Naive B cell (primary cell): ENCODE data around the gene SLC39A12. TPM values are rescaled to one million over a fixed set of nuclear protein-coding genes. Genes with fewer than 3 reads are reported as not detected.

Experiments
- ATAC-seq, 2 donors: fragments of 150-1000 bp; cut with Tn5 transposase; 2 replicates each; pipeline ENCODE4 v1.10.0; 2021; ENCODE audit warnings: low read depth in 2 of 2, mild to moderate bottlenecking in 2 of 2, moderate library complexity in 2 of 2
- DNase-seq: peaks from one replicate; pipeline ENCODE4 v3.0.0; 2022
- H3K27ac Mint-ChIP-seq, 6 donors: one replicate each; pipeline ENCODE4 v1.8.0; 2020 to 2022; ENCODE audit warnings: mild to moderate bottlenecking in 6 of 6, mixed read lengths in 6 of 6, moderate library complexity in 5 of 6, inconsistent platforms in 2 of 6
- H3K27me3 Mint-ChIP-seq, 3 donors: one replicate each; pipeline ENCODE4 v1.8.0; 2021 to 2022; ENCODE audit warnings: mixed read lengths in 3 of 3, mild to moderate bottlenecking in 1 of 3
- H3K36me3 Mint-ChIP-seq, 2 donors: one replicate each; pipeline ENCODE4 v1.8.0; 2020 to 2022; ENCODE audit warnings: mixed read lengths in 2 of 2, inconsistent platforms in 1 of 2, mild to moderate bottlenecking in 1 of 2
- H3K4me1 Mint-ChIP-seq, 3 donors: one replicate each; pipeline ENCODE4 v1.8.0; 2020 to 2022; ENCODE audit warnings: mixed read lengths in 3 of 3, inconsistent platforms in 1 of 3, mild to moderate bottlenecking in 1 of 3, moderate library complexity in 1 of 3
- H3K4me3 Mint-ChIP-seq, 8 donors: one replicate each; pipeline ENCODE4 v1.8.0; 2020 to 2022; ENCODE audit warnings: mild to moderate bottlenecking in 8 of 8, mixed read lengths in 8 of 8, moderate library complexity in 8 of 8, inconsistent platforms in 2 of 8
- H3K9me3 Mint-ChIP-seq, 7 donors: one replicate each; pipeline ENCODE4 v1.8.0; 2020 to 2022; ENCODE audit warnings: mixed read lengths in 7 of 7, mild to moderate bottlenecking in 5 of 7, inconsistent platforms in 2 of 7, moderate library complexity in 1 of 7
- polyA plus RNA-seq, 6 donors: library from polyadenylated mRNA; unstranded; fragments of 300-500 nt; fragmentation: Illumina TruSeq; gene quantifications; one replicate each; pipeline ENCODE4 v1.2.3, GENCODE V29; 2021; ENCODE audit warnings: low read depth in 6 of 6

SLC39A12 gene
- polyA plus RNA-seq, 6 donors from 2014 or later: not detected

- no peak overlapping the region for H3K27ac Mint-ChIP-seq
- no peak overlapping the region for H3K4me3 Mint-ChIP-seq
- ATAC-seq: no peak
- H3K27me3 Mint-ChIP-seq: peaks cover 0 to under 1% (median 0%) of the 10 kb centered on the region in 3 donors
- no peak for DNase-seq
- H3K4me1 Mint-ChIP-seq: peaks cover 0 to under 1% (median 0%) of the 10 kb centered on the region in 3 donors
- H3K9me3 Mint-ChIP-seq: no peaks in the 10 kb centered on the region
- no peaks in the 10 kb centered on the region for H3K36me3 Mint-ChIP-seq
These were observed 30.2 kb downstream of the SLC39A12 start for GRCh38 chr10:17981766-17982380.

DNA sequence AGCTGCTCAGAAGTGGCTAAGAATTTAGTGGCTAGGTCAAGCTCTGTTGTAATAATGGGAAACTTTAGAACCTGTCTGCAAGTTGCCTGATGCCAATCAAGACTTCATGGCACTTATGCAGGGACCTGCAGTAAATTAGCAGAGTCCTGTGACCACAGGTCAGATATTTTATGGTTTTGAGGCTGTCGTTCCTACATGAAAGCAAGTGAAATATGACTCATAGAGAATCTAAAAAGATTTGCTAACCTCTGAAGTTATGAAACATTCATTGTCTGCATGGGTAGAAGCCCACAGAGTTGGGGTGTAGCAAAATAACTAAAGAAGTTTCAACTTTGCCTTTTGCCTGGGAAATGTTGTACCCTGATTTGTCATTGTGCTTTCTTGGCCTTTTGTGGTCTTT, 32.3 kb downstream of the SLC39A12 start:
- H3K4me1 Mint-ChIP-seq: peaks cover 8 to 22% (median 18%) of the 10 kb centered on the region in 3 donors
- no peak for DNase-seq
- no peak overlapping the region for H3K27ac Mint-ChIP-seq
- peaks cover 0 to 5% (median 2%) of the 10 kb centered on the region in 7 donors for H3K9me3 Mint-ChIP-seq
- no peaks in the 10 kb centered on the region for H3K27me3 Mint-ChIP-seq
- no peak for ATAC-seq
- peaks cover 0 to 12% of the 10 kb centered on the region in 2 donors for H3K36me3 Mint-ChIP-seq
- no peak overlapping the region for H3K4me3 Mint-ChIP-seq

DNA sequence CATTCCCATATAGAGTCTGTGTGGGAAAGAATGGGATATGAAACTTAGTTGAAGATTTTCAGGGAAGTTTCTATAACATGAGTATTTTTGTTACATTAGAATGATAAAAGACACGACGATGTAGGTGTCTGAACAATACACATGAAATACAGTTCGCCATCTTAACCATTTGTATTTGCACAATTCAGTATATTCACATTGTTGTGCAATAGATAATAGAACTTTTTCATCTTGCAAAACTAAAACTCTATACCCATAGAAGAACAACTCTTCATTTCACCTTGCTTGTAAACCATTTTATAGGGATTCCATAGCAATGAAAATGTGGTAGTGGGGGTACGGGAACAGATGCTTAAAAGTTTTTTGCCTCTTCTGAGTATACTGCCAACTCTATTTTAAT, 32.8 kb downstream of the SLC39A12 start:
- no peak for ATAC-seq
- peaks cover 0 to 5% (median 2%) of the 10 kb centered on the region in 7 donors for H3K9me3 Mint-ChIP-seq
- H3K4me1 Mint-ChIP-seq: peaks cover 8 to 27% (median 23%) of the 10 kb centered on the region in 3 donors
- H3K27ac Mint-ChIP-seq: no peak overlapping the region
- H3K4me3 Mint-ChIP-seq: no peak overlapping the region
- DNase-seq: no peak
- peaks cover 0 to 12% of the 10 kb centered on the region in 2 donors for H3K36me3 Mint-ChIP-seq
- H3K27me3 Mint-ChIP-seq: no peaks in the 10 kb centered on the region

DNA sequence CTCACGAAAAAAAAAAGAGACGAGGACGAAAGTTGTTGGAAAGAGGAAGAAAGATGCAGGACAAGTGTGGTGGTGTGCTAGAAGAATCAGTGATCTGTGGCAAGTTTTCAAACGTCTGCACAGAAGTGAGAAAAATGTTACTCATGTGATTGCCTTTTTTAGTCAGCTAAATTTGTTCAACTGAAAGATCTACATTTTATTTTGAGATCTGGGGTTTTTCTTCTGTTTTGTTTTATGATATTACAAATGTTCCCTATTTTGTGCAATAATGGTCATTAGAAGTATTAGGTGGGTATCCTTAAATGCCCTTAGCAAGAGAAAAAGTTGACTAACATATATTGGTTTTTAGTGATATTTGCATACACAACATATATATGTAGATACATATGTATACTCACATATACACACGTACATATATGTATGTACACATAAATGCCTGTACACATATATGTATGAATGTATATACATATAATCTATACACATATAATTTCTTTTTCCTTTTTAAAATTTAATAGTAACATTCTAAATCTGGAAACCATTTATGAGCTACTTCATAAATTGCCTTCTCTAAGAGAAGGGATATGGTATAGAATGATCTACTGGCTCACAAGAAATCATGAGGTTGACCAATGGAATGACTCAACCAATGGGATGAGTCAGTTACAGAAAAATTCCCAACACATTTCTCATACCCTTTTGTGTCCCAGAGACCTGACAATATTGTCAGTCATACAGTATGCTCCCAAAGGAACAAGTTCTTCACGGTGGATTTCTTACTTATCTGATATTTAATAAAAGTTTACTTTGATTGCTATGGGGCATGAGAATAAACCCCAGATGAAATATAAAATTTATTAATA, 38.4 kb downstream of the SLC39A12 start:
- Mint-ChIP-seq H3K4me1 (peaks cover 13 to 39% (median 33%) of the 10 kb centered on the region in 3 donors), H3K4me3 (peak overlapping the region in 7 of 8 donors; percentile 21 to 87 (median 56)), H3K27ac (peak overlapping the region in 3 of 6 donors; percentile 82 to 94 (median 93)), H3K36me3 (peaks cover 0 to 12% of the 10 kb centered on the region in 2 donors), H3K9me3 (peaks cover 0 to 5% (median 2%) of the 10 kb centered on the region in 7 donors), H3K27me3 (no peaks in the 10 kb centered on the region)
- DNase-seq (peak; percentile 41), ATAC-seq (peak; percentile 49 to 90)

GRCh38 chr10:17992266-17992665, 40.5 kb downstream of the SLC39A12 start:
- H3K27me3 Mint-ChIP-seq: no peaks in the 10 kb centered on the region
- H3K27ac Mint-ChIP-seq: no peak overlapping the region
- no peak for DNase-seq
- peaks cover 0 to 12% of the 10 kb centered on the region in 2 donors for H3K36me3 Mint-ChIP-seq
- peaks cover 13 to 38% (median 29%) of the 10 kb centered on the region in 3 donors for H3K4me1 Mint-ChIP-seq
- peaks cover 0 to 5% (median 2%) of the 10 kb centered on the region in 7 donors for H3K9me3 Mint-ChIP-seq
- no peak for ATAC-seq
- H3K4me3 Mint-ChIP-seq: no peak overlapping the region

- DNase-seq: no peak
- Mint-ChIP-seq H3K27me3 (no peaks in the 10 kb centered on the region), H3K36me3 (peaks cover 0 to 7% of the 10 kb centered on the region in 2 donors), H3K27ac (peak overlapping the region in 1 of 6 donors; percentile 38), H3K4me3 (no peak overlapping the region), H3K9me3 (peaks cover 0 to 4% (median under 1%) of the 10 kb centered on the region in 7 donors), H3K4me1 (peaks cover 9 to 33% (median 18%) of the 10 kb centered on the region in 3 donors)
- no peak for ATAC-seq
These were observed 41.6 kb downstream of the SLC39A12 start for GRCh38 chr10:17993361-17993760.

GRCh38 chr10:18000601-18001000, 48.9 kb downstream of the SLC39A12 start:
- H3K27ac Mint-ChIP-seq: no peak overlapping the region
- no peak for ATAC-seq
- no peak for DNase-seq
- H3K4me1 Mint-ChIP-seq: peaks cover 0 to 17% (median 6%) of the 10 kb centered on the region in 3 donors
- H3K4me3 Mint-ChIP-seq: no peak overlapping the region
- peaks cover 0 to 1% (median 0%) of the 10 kb centered on the region in 7 donors for H3K9me3 Mint-ChIP-seq
- no peaks in the 10 kb centered on the region for H3K36me3 Mint-ChIP-seq
- no peaks in the 10 kb centered on the region for H3K27me3 Mint-ChIP-seq

GRCh38 chr10:18005445-18005780, 53.7 kb downstream of the SLC39A12 start:
- DNase-seq (no peak), ATAC-seq (no peak)
- no peaks in the 10 kb centered on the region for H3K36me3 Mint-ChIP-seq
- H3K4me1 Mint-ChIP-seq: peaks cover 0 to 15% (median 12%) of the 10 kb centered on the region in 3 donors
- no peak overlapping the region for H3K27ac Mint-ChIP-seq
- H3K4me3 Mint-ChIP-seq: no peak overlapping the region
- H3K9me3 Mint-ChIP-seq: no peaks in the 10 kb centered on the region
- no peaks in the 10 kb centered on the region for H3K27me3 Mint-ChIP-seq

DNA sequence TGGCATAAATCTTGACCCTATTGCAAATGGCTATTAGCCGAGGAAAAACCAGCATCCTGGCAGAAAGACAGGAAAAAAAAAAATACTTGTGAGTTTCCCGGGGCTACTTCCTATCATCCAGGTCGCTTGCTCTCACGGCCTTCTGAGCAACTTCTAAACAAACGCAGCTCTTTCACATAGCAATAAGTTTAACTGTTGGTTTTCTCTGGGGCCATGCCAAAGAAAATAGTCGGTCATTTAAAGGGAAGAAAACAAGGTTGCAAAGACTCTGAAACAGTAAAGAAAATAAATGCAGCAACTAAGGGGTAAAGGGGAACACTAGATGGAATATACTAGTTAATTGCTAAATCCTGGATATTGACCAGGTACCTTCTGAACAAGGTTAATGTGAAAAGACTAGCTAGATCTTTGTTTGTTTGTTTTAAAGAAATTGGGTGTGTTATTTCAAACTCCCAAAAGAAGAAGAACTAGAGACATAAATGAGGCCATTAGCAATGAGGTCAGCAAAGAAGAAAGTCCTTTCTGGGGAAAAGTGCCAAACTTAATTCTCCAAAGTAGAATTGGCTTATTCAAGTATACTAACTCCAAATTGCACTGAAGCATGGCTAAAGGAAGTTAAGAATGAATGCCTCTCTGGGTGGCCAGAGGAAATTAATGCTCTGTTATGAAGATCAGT, 54.2 kb downstream of the SLC39A12 start:
- Mint-ChIP-seq H3K36me3 (no peaks in the 10 kb centered on the region), H3K4me1 (peaks cover 0 to 15% (median 12%) of the 10 kb centered on the region in 3 donors), H3K9me3 (no peaks in the 10 kb centered on the region), H3K27me3 (no peaks in the 10 kb centered on the region), H3K27ac (no peak overlapping the region), H3K4me3 (no peak overlapping the region)
- no peak for DNase-seq
- ATAC-seq: no peak

DNA sequence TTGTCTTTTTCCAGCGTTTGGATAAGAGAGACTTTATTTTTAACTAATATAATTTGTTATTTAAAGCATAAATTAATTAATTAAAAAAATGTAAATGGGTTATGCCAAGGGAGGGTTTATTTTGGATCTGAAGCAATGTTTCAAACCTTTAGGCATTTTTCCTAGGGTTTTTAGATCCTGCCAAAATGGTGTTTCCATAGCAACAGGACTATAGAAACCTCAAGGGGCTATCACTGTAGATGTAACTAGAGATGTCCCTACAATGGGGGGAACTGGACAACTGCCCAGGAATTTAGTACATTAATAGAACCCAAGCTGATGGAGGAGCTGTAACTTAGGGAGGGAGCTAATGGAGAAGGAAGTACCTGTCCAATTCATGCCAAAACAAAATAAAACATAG, 57.3 kb downstream of the SLC39A12 start:
- Mint-ChIP-seq H3K9me3 (no peaks in the 10 kb centered on the region), H3K27ac (no peak overlapping the region), H3K4me3 (no peak overlapping the region), H3K36me3 (no peaks in the 10 kb centered on the region), H3K4me1 (peaks cover 0 to 7% (median 6%) of the 10 kb centered on the region in 3 donors), H3K27me3 (no peaks in the 10 kb centered on the region)
- DNase-seq (no peak), ATAC-seq (no peak)

DNA sequence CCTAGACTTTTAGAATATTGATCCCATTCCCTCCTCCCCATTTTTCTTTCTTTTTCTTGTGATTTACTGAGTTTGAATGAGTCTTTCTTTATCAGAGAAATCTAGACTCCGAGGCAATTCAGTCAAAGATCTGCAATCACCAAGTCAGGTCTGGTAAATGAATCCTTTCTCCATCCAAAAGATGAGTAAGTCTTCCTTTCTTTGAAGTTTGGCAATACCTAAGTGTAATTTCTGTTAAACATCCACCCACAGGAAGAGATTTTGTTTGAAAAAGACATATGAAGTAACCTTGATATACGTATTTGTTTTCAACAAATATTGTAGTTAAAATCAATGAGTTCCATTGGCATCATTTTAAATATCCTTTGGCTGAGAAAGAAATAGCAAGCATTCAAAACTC, 58.3 kb downstream of the SLC39A12 start:
- Mint-ChIP-seq H3K27me3 (no peaks in the 10 kb centered on the region), H3K9me3 (no peaks in the 10 kb centered on the region)
- ATAC-seq: no peak

GRCh38 chr10:18020523-18020922, 68.8 kb downstream of the SLC39A12 start:
- DNase-seq (no peak), ATAC-seq (no peak)
- Mint-ChIP-seq H3K36me3 (peaks cover 0 to 8% of the 10 kb centered on the region in 2 donors), H3K4me1 (no peaks in the 10 kb centered on the region), H3K9me3 (peaks cover 16 to 52% (median 19%) of the 10 kb centered on the region in 7 donors), H3K27ac (no peak overlapping the region), H3K4me3 (no peak overlapping the region), H3K27me3 (no peaks in the 10 kb centered on the region)

More for the DNA sequence above, 58.3 kb downstream of the SLC39A12 start:
- DNase-seq: no peak
- Mint-ChIP-seq H3K36me3 (no peaks in the 10 kb centered on the region), H3K27ac (no peak overlapping the region), H3K4me3 (no peak overlapping the region), H3K4me1 (peaks cover 0 to 7% (median 6%) of the 10 kb centered on the region in 3 donors)

DNA sequence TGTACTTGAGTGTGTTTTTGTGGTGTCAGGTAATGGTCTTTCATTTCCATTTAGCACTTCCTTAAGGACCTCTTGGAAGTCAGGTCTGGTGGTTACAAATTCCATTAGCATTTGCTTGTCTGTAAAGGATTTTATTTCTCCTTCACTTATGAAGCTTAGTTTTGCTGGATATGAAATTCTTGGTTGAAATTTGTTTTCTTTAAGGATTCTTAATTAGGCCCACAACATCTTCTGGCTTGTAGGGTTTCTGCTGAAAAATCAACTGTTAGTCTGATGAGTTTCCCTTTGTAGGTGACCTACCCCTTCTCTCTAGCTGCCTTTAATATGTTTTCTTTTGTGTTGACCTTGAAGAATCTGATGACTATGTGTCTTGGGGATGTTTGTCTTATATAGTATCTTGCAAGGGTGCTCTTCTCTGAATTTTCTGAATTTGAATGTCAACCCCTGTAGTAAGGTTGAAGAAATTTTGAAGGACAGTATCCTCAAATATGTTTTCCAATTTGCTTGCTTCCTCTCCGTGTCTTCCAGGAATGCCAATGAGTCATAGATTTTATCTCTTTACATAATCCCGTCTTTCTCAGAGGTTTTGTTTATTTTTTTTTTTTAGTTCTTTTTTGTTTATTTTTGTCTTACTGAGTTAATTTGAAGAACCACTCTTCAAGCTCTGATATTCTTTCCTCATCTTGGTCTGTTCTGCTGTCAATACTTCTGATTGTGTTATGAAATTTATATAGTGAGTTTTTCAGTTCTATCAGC, 70.2 kb downstream of the SLC39A12 start:
- H3K27me3 Mint-ChIP-seq: no peaks in the 10 kb centered on the region
- DNase-seq (no peak), ATAC-seq (no peak)
- no peak overlapping the region for H3K4me3 Mint-ChIP-seq
- peaks cover 12 to 48% (median 21%) of the 10 kb centered on the region in 7 donors for H3K9me3 Mint-ChIP-seq
- no peak overlapping the region for H3K27ac Mint-ChIP-seq
- peaks cover 4 to 8% of the 10 kb centered on the region in 2 donors for H3K36me3 Mint-ChIP-seq
- H3K4me1 Mint-ChIP-seq: no peaks in the 10 kb centered on the region
